ENCODE data around the gene FBLN1. TPM values are rescaled to one million over a fixed set of nuclear protein-coding genes. Genes with fewer than 3 reads are reported as not detected.

FBLN1 gene
- polyA plus RNA-seq, 1 experiment = 241 TPM

GRCh38 chr22:45548991-45549761 lies 46.5 kb downstream of the FBLN1 start:
- Histone ChIP-seq H3K9me3 (ENCODE audit: control insufficient read depth, insufficient read depth, low read length) (peaks cover 4% of the 10 kb centered on the region), H3K27me3 (ENCODE audit: control insufficient read depth, insufficient read depth, low read length) (no peaks in the 10 kb centered on the region), H3K4me3 (ENCODE audit: low read depth, low read length) (no peak overlapping the region), H3K27ac (ENCODE audit: low read depth, low read length) (peak overlapping the region; percentile 97)
- peak; percentile 91 for DNase-seq (ENCODE audit: low read depth, low spot score)
- POLR2A ChIA-PET = interaction anchor here (0.6 to 1.8 kb wide), 6 partner anchors 14 to 805 kb away, joined by 3 to 11 read pairs (median 4); no protein-coding TSS in a partner anchor
- CTCF ChIA-PET = interaction anchor here (0.5 to 3.0 kb wide), 6 partner anchors 11 to 293 kb away, joined by 3 to 13 read pairs (median 4); no protein-coding TSS in a partner anchor
- TF ChIP-seq, protein P1, sequence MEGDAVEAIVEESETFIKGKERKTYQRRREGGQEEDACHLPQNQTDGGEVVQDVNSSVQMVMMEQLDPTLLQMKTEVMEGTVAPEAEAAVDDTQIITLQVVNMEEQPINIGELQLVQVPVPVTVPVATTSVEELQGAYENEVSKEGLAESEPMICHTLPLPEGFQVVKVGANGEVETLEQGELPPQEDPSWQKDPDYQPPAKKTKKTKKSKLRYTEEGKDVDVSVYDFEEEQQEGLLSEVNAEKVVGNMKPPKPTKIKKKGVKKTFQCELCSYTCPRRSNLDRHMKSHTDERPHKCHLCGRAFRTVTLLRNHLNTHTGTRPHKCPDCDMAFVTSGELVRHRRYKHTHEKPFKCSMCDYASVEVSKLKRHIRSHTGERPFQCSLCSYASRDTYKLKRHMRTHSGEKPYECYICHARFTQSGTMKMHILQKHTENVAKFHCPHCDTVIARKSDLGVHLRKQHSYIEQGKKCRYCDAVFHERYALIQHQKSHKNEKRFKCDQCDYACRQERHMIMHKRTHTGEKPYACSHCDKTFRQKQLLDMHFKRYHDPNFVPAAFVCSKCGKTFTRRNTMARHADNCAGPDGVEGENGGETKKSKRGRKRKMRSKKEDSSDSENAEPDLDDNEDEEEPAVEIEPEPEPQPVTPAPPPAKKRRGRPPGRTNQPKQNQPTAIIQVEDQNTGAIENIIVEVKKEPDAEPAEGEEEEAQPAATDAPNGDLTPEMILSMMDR (IDR thresholded peaks at IDR 0.05; ENCODE audit: low read depth, low read length) = peak; percentile 78

DNA sequence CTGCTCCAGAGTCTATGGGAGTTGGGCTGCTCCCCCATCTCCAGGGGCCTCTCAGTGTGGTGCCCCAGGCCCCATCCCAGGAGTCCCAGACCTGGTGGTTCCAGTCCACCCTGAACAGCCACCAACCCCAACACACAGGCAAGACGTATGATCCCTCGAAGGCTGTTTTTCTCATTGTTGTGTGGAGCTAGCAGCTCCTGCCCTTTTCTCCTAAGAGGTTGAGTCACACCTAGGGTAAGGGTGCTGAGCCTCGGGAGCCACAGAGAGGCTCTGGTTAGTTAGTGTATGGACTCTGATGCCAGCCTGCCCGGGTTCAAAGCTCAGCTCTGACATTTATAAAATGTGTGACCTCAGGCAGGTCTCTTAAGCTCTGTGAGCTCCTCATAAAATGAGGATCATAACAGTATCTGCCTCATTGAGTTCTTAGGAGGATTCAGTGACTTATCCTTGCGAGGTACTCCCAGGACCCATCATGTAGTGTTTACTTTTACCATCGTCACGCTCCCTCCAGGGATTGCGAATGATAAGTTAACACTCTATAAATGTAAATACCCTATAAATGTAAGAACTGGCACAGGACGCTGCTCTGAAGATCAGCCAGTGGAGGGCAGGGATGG lies 47.2 kb downstream of the FBLN1 start:
- ChIA-PET POLR2A (interaction anchor here (0.7 to 1.8 kb wide), 5 partner anchors 15 to 806 kb away, joined by 3 to 11 read pairs (median 4); no protein-coding TSS in a partner anchor), CTCF (interaction anchor here (0.7 to 3.0 kb wide), 5 partner anchors 11 to 282 kb away, joined by 3 to 13 read pairs (median 3); no protein-coding TSS in a partner anchor)
- peak overlapping the region; percentile 97 for H3K27ac ChIP-seq (ENCODE audit: low read depth, low read length)
- DNase-seq (ENCODE audit: low read depth, low spot score) = no peak
- H3K9me3 ChIP-seq (ENCODE audit: control insufficient read depth, insufficient read depth, low read length) = peaks cover 4% of the 10 kb centered on the region
- no peaks in the 10 kb centered on the region for H3K27me3 ChIP-seq (ENCODE audit: control insufficient read depth, insufficient read depth, low read length)
- no peak overlapping the region for H3K4me3 ChIP-seq (ENCODE audit: low read depth, low read length)
- TF ChIP-seq, protein P1 (IDR thresholded peaks at IDR 0.05; ENCODE audit: low read depth, low read length) = no peak

- no peak overlapping the region for H3K27ac ChIP-seq (ENCODE audit: low read depth, low read length)
- no peaks in the 10 kb centered on the region for H3K27me3 ChIP-seq (ENCODE audit: control insufficient read depth, insufficient read depth, low read length)
- CTCF ChIA-PET = interaction anchor here (1.4 to 3.0 kb wide), 2 partner anchors 15 to 34 kb away, joined by 3 to 11 read pairs; no protein-coding TSS in a partner anchor
- H3K9me3 ChIP-seq (ENCODE audit: control insufficient read depth, insufficient read depth, low read length) = peaks cover 4% of the 10 kb centered on the region
- TF ChIP-seq, protein P1 (IDR thresholded peaks at IDR 0.05; ENCODE audit: low read depth, low read length) = no peak
- H3K4me3 ChIP-seq (ENCODE audit: low read depth, low read length) = no peak overlapping the region
- POLR2A ChIA-PET = interaction anchor here (1.8 kb wide), 1 partner anchor 15 kb away, joined by 9 read pairs; no protein-coding TSS in a partner anchor
- DNase-seq (ENCODE audit: low read depth, low spot score) = no peak
Measured at GRCh38 chr22:45550416-45550815, 47.7 kb downstream of the FBLN1 start.

DNA sequence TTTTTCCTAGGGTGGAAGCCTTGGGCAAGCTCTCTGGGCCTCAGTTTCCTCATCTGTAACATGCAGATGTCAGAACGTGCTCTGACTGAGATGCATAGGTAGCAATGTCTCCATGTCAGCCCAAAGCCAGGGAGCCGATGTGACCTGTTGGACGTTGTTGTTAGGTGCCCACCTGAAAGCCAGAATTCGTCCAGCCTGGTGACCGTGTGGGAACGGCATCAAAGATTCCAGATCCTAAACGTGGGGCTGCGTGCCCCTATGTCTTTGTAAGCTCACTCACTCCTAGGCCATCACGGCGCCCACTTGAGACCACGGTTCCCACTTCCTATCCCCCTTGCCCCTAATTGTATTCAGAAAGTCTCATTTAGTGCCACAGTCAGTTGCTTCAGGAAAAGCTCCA lies 48.2 kb downstream of the FBLN1 start:
- CTCF ChIA-PET = interaction anchor here (1.4 kb wide), 1 partner anchor 110 kb away, joined by 4 read pairs; no protein-coding TSS in a partner anchor

More for the DNA sequence above, 48.2 kb downstream of the FBLN1 start:
- H3K27me3 ChIP-seq (ENCODE audit: control insufficient read depth, insufficient read depth, low read length) = no peaks in the 10 kb centered on the region
- TF ChIP-seq, protein P1 (IDR thresholded peaks at IDR 0.05; ENCODE audit: low read depth, low read length) = no peak
- H3K27ac ChIP-seq (ENCODE audit: low read depth, low read length) = peak overlapping the region; percentile 0
- peaks cover 4% of the 10 kb centered on the region for H3K9me3 ChIP-seq (ENCODE audit: control insufficient read depth, insufficient read depth, low read length)
- no peak overlapping the region for H3K4me3 ChIP-seq (ENCODE audit: low read depth, low read length)
- POLR2A ChIA-PET = interaction anchor here (0.7 kb wide), 1 partner anchor 46 kb away, joined by 3 read pairs; no protein-coding TSS in a partner anchor
- DNase-seq (ENCODE audit: low read depth, low spot score) = no peak

All from AG04450 (cell line).